GM23338 (cell line): ENCODE results near the gene ZBTB3. TPM values are rescaled to one million over a fixed set of nuclear protein-coding genes. Genes with fewer than 3 reads are reported as not detected.

Source experiments
- ATAC-seq: fragments of 200-7000 bp; cut with Tn5 transposase; 3 replicates; pipeline ENCODE4 v1.9.1; 2020
- DNase-seq: peaks from one replicate; pipeline ENCODE4 v3.0.0-alpha.2; 2015; ENCODE audit warnings: low spot score
- H2AFZ ChIP-seq: fragments of 200-600 bp; sonication (generic); 2 replicates; pipeline ENCODE4 v1.8.0; 2016; ENCODE audit warnings: antibody characterized with exemption, mild to moderate bottlenecking, moderate library complexity
- H3F3A ChIP-seq: fragments of 200-600 bp; sonication (generic); replicated peaks from 2 replicates; pipeline ENCODE4 v1.8.0; 2017; ENCODE audit warnings: antibody characterized with exemption, mixed run types, low read depth
- H3K27ac ChIP-seq: fragments of 200-600 bp; sonication (generic); 2 replicates; pipeline ENCODE4 v1.6.1; 2016; ENCODE audit warnings: low read depth
- H3K27me3 ChIP-seq: fragments of 200-600 bp; sonication (generic); 2 replicates; pipeline ENCODE4 v1.8.0; 2016; ENCODE audit warnings: mild to moderate bottlenecking, mixed run types, moderate library complexity; ENCODE audit not compliant: insufficient read depth
- H3K36me3 ChIP-seq: fragments of 200-600 bp; sonication (generic); 2 replicates; pipeline ENCODE4 v1.8.0; 2016; ENCODE audit warnings: mild to moderate bottlenecking; ENCODE audit not compliant: insufficient read depth
- H3K4me1 ChIP-seq: fragments of 200-600 bp; sonication (generic); 2 replicates; pipeline ENCODE4 v1.8.0; 2016; ENCODE audit warnings: mild to moderate bottlenecking, moderate library complexity; ENCODE audit not compliant: insufficient read depth
- H3K4me2 ChIP-seq: fragments of 200-600 bp; sonication (generic); 2 replicates; pipeline ENCODE4 v1.7.1; 2017; ENCODE audit warnings: mixed run types
- H3K4me3 ChIP-seq: fragments of 200-600 bp; sonication (generic); 2 replicates; pipeline ENCODE4 v1.6.1; 2016; ENCODE audit warnings: mixed run types
- H3K79me2 ChIP-seq: fragments of 200-600 bp; sonication (generic); replicated peaks from 2 replicates; pipeline ENCODE4 v1.8.0; 2017; ENCODE audit warnings: mild to moderate bottlenecking; ENCODE audit not compliant: insufficient read depth
- H3K9me2 ChIP-seq: fragments of 200-600 bp; sonication (generic); 2 replicates; pipeline ENCODE4 v1.8.0; 2017; ENCODE audit not compliant: insufficient read depth
- H4K20me1 ChIP-seq: fragments of 200-600 bp; sonication (generic); replicated peaks from 2 replicates; pipeline ENCODE4 v1.8.0; 2017; ENCODE audit warnings: mild to moderate bottlenecking; ENCODE audit not compliant: insufficient read depth
- H3K27ac Mint-ChIP-seq: 2 replicates; pipeline ENCODE4 v1.8.0; 2020; ENCODE audit warnings: inconsistent platforms, mild to moderate bottlenecking, moderate library complexity, mixed read lengths
- H3K27me3 Mint-ChIP-seq: 3 replicates; pipeline ENCODE4 v1.8.0; 2022; ENCODE audit warnings: low read depth, mild to moderate bottlenecking, moderate library complexity, mixed read lengths, inconsistent platforms; ENCODE audit not compliant: insufficient read depth, poor library complexity
- H3K36me3 Mint-ChIP-seq: 3 replicates; pipeline ENCODE4 v1.8.0; 2021; ENCODE audit warnings: low read depth, mild to moderate bottlenecking, inconsistent platforms, moderate library complexity, mixed read lengths
- H3K4me1 Mint-ChIP-seq: 3 replicates; pipeline ENCODE4 v1.8.0; 2020; ENCODE audit warnings: mild to moderate bottlenecking, inconsistent platforms, mixed read lengths
- H3K4me3 Mint-ChIP-seq: 3 replicates; pipeline ENCODE4 v1.8.0; 2021; ENCODE audit warnings: moderate library complexity, mild to moderate bottlenecking, inconsistent platforms, mixed read lengths
- H3K9me3 Mint-ChIP-seq: 3 replicates; pipeline ENCODE4 v1.8.0; 2020; ENCODE audit warnings: moderate library complexity, mild to moderate bottlenecking, inconsistent platforms, mixed read lengths
- EZH2phosphoT487 ChIP-seq: fragments of 200-600 bp; sonication (generic); IDR thresholded peaks from one replicate; pipeline ENCODE4 v1.8.1; 2018; ENCODE audit warnings: antibody characterized with exemption; ENCODE audit not compliant: unreplicated experiment
- JUNB ChIP-seq: IDR thresholded peaks from one replicate; pipeline ENCODE4 v1.6.1; 2016; ENCODE audit warnings: antibody characterized with exemption; ENCODE audit not compliant: unreplicated experiment
- NANOG ChIP-seq: IDR thresholded peaks from 2 replicates; pipeline ENCODE4 v1.6.1; 2016; ENCODE audit warnings: antibody characterized with exemption, borderline replicate concordance
- ZNF114 ChIP-seq: fragments of 250-450 bp; sonication (Bioruptor Pico); IDR thresholded peaks from 2 replicates; pipeline ENCODE4 v1.5.0; 2020; ENCODE audit warnings: mild to moderate bottlenecking, moderate library complexity
- ZNF462 ChIP-seq: fragments of 250-450 bp; sonication (Bioruptor Pico); IDR thresholded peaks from 2 replicates; pipeline ENCODE4 v1.5.0; 2020; ENCODE audit warnings: mild to moderate bottlenecking, moderate library complexity
- polyA plus RNA-seq: library from polyadenylated mRNA; unstranded; fragments of >200 nt; fragmentation: Nextera tagmentation; extraction: Ambion mirVana; gene quantifications from 2 replicates; pipeline ENCODE4 v1.2.1, GENCODE V29; 2016
- total RNA-seq: library from RNA; depleted of rRNA; stranded (reverse); fragments of >200 nt; shearing (Covaris generic); gene quantifications from 2 replicates; pipeline ENCODE4 v1.2.3, GENCODE V29; 2014
- TF ChIP-seq, protein P1 (sequence below): IDR thresholded peaks from one replicate; pipeline ENCODE4 v1.6.1; 2018; ENCODE audit warnings: antibody characterized with exemption; ENCODE audit not compliant: unreplicated experiment
- TF ChIP-seq, protein P2 (sequence below), 2 experiments: fragments of 200-600 bp in 1 of 2; sonication (generic) in 1 of 2; conservative IDR thresholded peaks; 2 replicates each; pipeline versions ENCODE4 v1.5.1 to v1.6.1; 2016 to 2017; ENCODE audit warnings: antibody characterized with exemption in 2 of 2, low read depth in 2 of 2, mild to moderate bottlenecking in 2 of 2, moderate library complexity in 1 of 2

ZBTB3 gene
- total and polyA plus RNA-seq, 2 experiments from 2014 or later = 47.8 to 82.6 TPM

DNA sequence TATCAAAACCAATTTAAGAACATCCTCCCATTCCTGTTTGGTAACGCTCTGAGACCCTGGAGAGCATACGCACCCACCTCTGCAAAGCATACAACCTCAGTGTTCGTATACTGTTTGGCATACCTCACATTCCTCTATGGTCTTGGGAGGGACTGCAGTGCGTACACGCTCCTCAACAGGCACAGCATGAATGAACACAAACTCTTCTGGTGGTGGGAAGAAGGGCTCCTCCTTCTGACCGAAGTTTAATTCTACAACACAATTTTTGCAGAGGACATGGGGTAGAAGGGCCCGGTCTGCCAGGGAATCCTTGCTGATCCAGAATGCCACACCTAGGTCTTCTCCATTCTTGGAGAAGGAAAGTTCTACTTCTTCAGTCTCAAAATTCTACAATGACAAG lies 32.0 kb downstream of the ZBTB3 start:
- TF ChIP-seq, protein P1, sequence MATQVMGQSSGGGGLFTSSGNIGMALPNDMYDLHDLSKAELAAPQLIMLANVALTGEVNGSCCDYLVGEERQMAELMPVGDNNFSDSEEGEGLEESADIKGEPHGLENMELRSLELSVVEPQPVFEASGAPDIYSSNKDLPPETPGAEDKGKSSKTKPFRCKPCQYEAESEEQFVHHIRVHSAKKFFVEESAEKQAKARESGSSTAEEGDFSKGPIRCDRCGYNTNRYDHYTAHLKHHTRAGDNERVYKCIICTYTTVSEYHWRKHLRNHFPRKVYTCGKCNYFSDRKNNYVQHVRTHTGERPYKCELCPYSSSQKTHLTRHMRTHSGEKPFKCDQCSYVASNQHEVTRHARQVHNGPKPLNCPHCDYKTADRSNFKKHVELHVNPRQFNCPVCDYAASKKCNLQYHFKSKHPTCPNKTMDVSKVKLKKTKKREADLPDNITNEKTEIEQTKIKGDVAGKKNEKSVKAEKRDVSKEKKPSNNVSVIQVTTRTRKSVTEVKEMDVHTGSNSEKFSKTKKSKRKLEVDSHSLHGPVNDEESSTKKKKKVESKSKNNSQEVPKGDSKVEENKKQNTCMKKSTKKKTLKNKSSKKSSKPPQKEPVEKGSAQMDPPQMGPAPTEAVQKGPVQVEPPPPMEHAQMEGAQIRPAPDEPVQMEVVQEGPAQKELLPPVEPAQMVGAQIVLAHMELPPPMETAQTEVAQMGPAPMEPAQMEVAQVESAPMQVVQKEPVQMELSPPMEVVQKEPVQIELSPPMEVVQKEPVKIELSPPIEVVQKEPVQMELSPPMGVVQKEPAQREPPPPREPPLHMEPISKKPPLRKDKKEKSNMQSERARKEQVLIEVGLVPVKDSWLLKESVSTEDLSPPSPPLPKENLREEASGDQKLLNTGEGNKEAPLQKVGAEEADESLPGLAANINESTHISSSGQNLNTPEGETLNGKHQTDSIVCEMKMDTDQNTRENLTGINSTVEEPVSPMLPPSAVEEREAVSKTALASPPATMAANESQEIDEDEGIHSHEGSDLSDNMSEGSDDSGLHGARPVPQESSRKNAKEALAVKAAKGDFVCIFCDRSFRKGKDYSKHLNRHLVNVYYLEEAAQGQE = no peak
- TF ChIP-seq, protein P2, sequence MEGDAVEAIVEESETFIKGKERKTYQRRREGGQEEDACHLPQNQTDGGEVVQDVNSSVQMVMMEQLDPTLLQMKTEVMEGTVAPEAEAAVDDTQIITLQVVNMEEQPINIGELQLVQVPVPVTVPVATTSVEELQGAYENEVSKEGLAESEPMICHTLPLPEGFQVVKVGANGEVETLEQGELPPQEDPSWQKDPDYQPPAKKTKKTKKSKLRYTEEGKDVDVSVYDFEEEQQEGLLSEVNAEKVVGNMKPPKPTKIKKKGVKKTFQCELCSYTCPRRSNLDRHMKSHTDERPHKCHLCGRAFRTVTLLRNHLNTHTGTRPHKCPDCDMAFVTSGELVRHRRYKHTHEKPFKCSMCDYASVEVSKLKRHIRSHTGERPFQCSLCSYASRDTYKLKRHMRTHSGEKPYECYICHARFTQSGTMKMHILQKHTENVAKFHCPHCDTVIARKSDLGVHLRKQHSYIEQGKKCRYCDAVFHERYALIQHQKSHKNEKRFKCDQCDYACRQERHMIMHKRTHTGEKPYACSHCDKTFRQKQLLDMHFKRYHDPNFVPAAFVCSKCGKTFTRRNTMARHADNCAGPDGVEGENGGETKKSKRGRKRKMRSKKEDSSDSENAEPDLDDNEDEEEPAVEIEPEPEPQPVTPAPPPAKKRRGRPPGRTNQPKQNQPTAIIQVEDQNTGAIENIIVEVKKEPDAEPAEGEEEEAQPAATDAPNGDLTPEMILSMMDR (conservative IDR thresholded peaks at IDR 0.05; ENCODE audit: low read depth in 2 of 2) = peak; percentile 9 to 23; a peak in 2 of 4 replicates
- DNase-seq (peak; percentile 24), ATAC-seq (0 out of 3 replicates have a peak, but pooled peaks have one; percentile 17)
- Mint-ChIP-seq H3K27me3 (peaks cover 6% of the 10 kb centered on the region), H3K9me3 (no peaks in the 10 kb centered on the region), H3K27ac (peak overlapping the region; percentile 82), H3K36me3 (peaks cover 91% of the 10 kb centered on the region), H3K4me1 (peaks cover 25% of the 10 kb centered on the region), H3K4me3 (no peak overlapping the region)
- no peak overlapping the region for H3K4me3 ChIP-seq
- H3K4me1 ChIP-seq = peaks cover 16% of the 10 kb centered on the region
- H3F3A ChIP-seq = peaks cover 66% of the 10 kb centered on the region
- H2AFZ ChIP-seq = no peak overlapping the region
- H4K20me1 ChIP-seq = peaks cover 47% of the 10 kb centered on the region
- H3K27me3 ChIP-seq = no peaks in the 10 kb centered on the region
- no peak overlapping the region for H3K27ac ChIP-seq
- no peaks in the 10 kb centered on the region for H3K9me2 ChIP-seq
- no peak overlapping the region for H3K4me2 ChIP-seq
- H3K36me3 ChIP-seq = peaks cover 76% of the 10 kb centered on the region
- peaks cover 71% of the 10 kb centered on the region for H3K79me2 ChIP-seq

GRCh38 chr11:62719302-62719978 lies 34.5 kb downstream of the ZBTB3 start:
- Histone ChIP-seq H2AFZ (no peak overlapping the region), H3K79me2 (peaks cover 57% of the 10 kb centered on the region), H4K20me1 (peaks cover 42% of the 10 kb centered on the region), H3K4me3 (no peak overlapping the region), H3F3A (peaks cover 63% of the 10 kb centered on the region), H3K9me2 (no peaks in the 10 kb centered on the region), H3K4me1 (peaks cover 1% of the 10 kb centered on the region), H3K27ac (no peak overlapping the region), H3K27me3 (no peaks in the 10 kb centered on the region), H3K4me2 (no peak overlapping the region), H3K36me3 (peaks cover 91% of the 10 kb centered on the region)
- peaks cover 98% of the 10 kb centered on the region for H3K36me3 Mint-ChIP-seq
- DNase-seq (no peak), ATAC-seq (no peak)
- H3K27ac Mint-ChIP-seq = no peak overlapping the region
- H3K9me3 Mint-ChIP-seq = no peaks in the 10 kb centered on the region
- H3K27me3 Mint-ChIP-seq = peaks cover 2% of the 10 kb centered on the region
- peaks cover 35% of the 10 kb centered on the region for H3K4me1 Mint-ChIP-seq
- H3K4me3 Mint-ChIP-seq = no peak overlapping the region; the same call in 2 of the 3 replicates
- TF ChIP-seq ZNF114 (no peak), EZH2phosphoT487 (no peak), JUNB (no peak), ZNF462 (CRISPR knock-in tag) (no peak), NANOG (no peak)
